Rectal smooth muscle tissue (tissue), 1 donor: Measurements from ENCODE around the gene UBQLN3.

Experiments
- H3K27ac ChIP-seq: one replicate; pipeline ENCODE4 v1.7.0; 2013; ENCODE audit warnings: low read depth, low read length, inconsistent platforms
- H3K27me3 ChIP-seq: one replicate; pipeline ENCODE4 v1.7.0; 2013; ENCODE audit warnings: low read length; ENCODE audit not compliant: control insufficient read depth, insufficient read depth
- H3K36me3 ChIP-seq: one replicate; pipeline ENCODE4 v1.7.0; 2013; ENCODE audit warnings: low read length; ENCODE audit not compliant: control insufficient read depth, insufficient read depth
- H3K4me1 ChIP-seq: one replicate; pipeline ENCODE4 v1.7.0; 2013; ENCODE audit warnings: low read length; ENCODE audit not compliant: control insufficient read depth, insufficient read depth
- H3K4me3 ChIP-seq: one replicate; pipeline ENCODE4 v1.7.0; 2013; ENCODE audit warnings: low read length
- H3K9ac ChIP-seq: one replicate; pipeline ENCODE4 v1.7.0; 2013; ENCODE audit warnings: low read length

UBQLN3 gene

DNA sequence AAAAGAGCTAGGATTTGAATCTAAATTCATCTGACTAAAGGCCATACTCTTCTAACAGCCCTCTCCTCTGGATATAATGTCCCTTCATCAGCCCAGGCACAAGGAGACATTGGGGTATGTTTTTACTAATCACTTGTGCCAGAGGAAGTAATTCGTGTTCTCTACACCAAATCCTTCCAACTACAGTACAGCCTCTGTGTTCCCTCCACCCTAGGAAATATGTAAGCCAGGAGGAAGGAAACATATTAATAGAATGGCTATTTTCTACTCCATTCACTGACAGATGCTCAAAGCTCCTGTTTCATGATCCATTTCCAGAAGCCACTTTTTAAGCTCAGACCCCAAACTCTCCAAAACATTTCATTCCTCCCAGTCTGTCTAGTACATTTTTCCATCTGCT is 18.7 kb upstream of the UBQLN3 start:
- no peaks in the 10 kb centered on the region for H3K4me1 ChIP-seq
- H3K27me3 ChIP-seq, result no peaks in the 10 kb centered on the region
- H3K36me3 ChIP-seq, result no peaks in the 10 kb centered on the region

DNA sequence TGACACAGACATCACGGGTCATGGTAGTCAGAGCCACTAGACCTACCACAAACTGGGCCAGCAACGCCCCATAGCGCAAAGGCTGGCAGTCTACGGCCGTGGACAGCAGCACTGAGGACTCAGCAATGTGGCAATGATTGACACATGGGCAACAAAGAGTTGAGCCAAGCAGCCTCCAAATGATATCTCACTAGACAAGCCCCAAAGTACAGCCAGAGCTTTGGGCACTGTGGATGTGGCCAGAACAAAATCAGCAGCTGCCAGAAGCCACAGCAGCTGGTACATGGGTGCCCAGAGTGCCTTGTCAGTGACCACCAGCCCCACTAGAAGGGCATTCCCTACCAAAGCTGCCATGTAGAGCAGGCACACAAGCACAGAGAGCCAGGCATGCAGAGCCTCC is 18.0 kb upstream of the UBQLN3 start:
- Histone ChIP-seq H3K36me3 (no peaks in the 10 kb centered on the region), H3K27me3 (no peaks in the 10 kb centered on the region), H3K9ac (no peak overlapping the region), H3K4me3 (no peak overlapping the region), H3K4me1 (no peaks in the 10 kb centered on the region), H3K27ac (no peak overlapping the region)

More for the DNA sequence above, 18.7 kb upstream of the UBQLN3 start:
- H3K4me3 ChIP-seq, result no peak overlapping the region
- no peak overlapping the region for H3K9ac ChIP-seq
- no peak overlapping the region for H3K27ac ChIP-seq

DNA sequence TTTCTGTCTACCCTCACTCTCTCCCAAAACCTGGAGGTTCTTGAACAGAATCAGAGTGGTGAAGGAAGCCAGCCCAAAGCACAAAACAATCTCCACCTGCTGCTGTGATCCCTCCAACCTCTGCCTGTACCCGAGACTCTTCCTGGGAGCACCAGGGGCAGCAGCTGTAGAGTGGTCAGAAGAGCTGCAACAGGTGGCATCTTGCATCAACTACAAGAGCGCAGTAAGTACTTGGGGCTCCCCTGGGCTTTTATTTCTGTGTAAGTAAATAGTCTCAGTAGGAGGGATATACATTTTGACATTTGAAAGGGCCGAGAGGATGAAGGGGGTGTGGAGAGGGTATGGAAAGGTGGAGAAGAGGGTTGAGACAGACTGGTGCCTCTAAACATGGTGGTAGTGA is 15.0 kb upstream of the UBQLN3 start:
- no peak overlapping the region for H3K4me3 ChIP-seq
- no peak overlapping the region for H3K9ac ChIP-seq
- H3K27me3 ChIP-seq, result no peaks in the 10 kb centered on the region
- no peaks in the 10 kb centered on the region for H3K36me3 ChIP-seq
- no peak overlapping the region for H3K27ac ChIP-seq
- no peaks in the 10 kb centered on the region for H3K4me1 ChIP-seq

DNA sequence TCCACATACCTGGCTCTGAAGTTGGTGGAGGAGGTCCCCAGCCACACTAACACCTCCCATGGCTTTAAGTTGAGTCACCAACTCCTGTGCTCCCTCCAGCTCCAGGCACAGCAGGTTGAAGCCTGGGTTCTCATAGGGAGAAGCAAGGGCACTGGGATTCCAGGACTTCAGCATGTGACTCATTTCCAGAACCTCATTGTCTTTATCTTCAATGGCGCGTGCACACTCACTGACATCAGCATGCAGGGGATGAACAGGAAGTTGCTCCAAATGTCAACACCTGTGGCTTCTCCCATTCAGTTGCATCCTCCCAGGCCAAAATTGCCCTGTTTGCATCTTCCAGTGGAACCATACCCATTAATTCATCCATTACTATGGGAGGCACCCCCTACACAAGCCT is 12.6 kb upstream of the UBQLN3 start:
- H3K4me3 ChIP-seq, result no peak overlapping the region
- no peak overlapping the region for H3K9ac ChIP-seq
- H3K4me1 ChIP-seq, result no peaks in the 10 kb centered on the region
- no peak overlapping the region for H3K27ac ChIP-seq
- no peaks in the 10 kb centered on the region for H3K36me3 ChIP-seq
- no peaks in the 10 kb centered on the region for H3K27me3 ChIP-seq

DNA sequence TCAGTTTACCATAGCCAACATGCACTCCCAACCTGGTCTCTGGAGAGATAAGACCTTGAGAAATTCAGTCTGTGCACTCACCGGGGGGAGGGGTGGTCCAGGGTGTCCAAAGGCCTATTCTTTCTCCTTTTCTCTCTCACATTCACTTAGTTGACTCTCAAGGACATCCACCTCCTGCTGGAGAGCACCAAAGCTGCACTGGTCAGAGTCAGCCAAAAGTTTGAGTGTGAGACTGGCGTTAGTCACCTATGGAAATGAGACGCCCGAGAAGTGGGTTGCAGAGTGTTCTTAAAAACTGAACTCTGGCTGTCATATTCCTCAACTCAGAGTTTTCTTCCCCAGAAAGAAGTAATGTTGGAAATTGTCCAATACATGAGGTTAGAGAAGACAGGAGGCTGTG is 11.8 kb upstream of the UBQLN3 start:
- Histone ChIP-seq H3K27ac (no peak overlapping the region), H3K36me3 (no peaks in the 10 kb centered on the region), H3K4me3 (no peak overlapping the region), H3K4me1 (no peaks in the 10 kb centered on the region), H3K27me3 (no peaks in the 10 kb centered on the region), H3K9ac (no peak overlapping the region)

DNA sequence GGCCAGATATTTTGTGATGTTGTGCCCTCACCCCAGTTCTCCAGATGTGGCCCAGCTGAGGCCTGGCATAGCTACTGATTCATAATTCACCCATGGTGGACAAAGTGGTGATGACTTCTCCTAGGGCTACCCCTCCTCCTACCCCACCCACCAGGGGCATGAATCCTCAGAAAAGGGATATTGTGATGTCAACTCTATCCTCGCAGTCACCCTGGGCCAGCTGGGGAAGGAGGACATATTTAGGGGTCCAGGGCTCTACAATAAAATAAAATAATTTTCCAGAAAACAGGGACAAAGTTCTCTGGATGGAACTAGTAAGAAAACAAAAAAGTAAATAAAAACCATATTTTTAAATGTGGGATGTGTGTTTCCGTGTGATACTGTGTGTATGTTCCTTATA is 6.8 kb upstream of the UBQLN3 start, which contains the start of gene UBQLNL:
Gene UBQLNL, minus strand, starts transcription at position 101 of the 400 bp plus-strand sequence. CDS start 258 bp downstream, outside the sequence.
- Histone ChIP-seq H3K4me1 (no peaks in the 10 kb centered on the region), H3K9ac (no peak within 1 kb of the TSS), H3K27me3 (no peaks in the 10 kb centered on the region), H3K27ac (no peak within 1 kb of the TSS), H3K36me3 (no peaks in the 10 kb centered on the region), H3K4me3 (no peak within 1 kb of the TSS)

DNA sequence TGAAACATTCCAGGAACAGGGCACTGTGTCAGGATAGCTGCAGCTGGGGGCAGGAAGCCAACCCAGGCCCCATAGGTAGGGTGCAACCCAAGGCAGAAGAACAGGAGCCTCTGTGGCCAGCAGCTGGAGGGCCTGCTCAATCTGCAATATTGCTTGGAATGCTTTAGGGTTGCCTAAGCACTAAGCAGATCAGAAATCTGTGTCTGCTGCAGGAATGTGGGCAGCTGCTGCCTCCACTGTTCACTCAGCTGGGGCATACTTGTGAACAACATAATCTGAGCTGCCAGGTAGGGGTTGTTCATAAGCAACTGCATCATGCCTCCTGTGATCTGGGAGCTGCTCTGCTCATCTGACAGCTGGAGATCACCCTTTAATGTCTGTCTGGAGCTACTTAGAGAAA is 5.1 kb upstream of the UBQLN3 start:
- Histone ChIP-seq H3K36me3 (no peaks in the 10 kb centered on the region), H3K9ac (no peak overlapping the region), H3K4me1 (no peaks in the 10 kb centered on the region), H3K27ac (no peak overlapping the region), H3K27me3 (no peaks in the 10 kb centered on the region), H3K4me3 (no peak overlapping the region)

DNA sequence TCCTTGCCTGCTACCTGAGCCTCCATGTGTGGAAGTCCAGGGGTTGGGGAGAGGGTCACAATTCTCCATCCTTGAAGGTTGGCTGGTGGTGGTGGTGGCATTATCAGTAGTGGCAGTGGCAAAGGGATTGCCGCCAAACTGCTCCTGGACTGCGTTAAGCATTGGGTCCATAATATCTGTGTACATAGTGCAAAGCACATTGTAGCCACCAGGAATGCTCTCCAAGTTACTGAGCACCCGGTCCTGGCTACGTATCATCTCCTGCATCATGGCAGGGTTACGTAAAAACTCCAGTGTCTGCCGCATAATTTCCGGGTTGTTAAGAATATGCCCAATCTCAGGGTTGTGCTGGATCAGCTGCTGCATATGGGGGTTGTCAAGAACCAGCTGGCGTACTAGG is 1.2 kb downstream of the UBQLN3 start:
- no peaks in the 10 kb centered on the region for H3K4me1 ChIP-seq
- no peaks in the 10 kb centered on the region for H3K36me3 ChIP-seq
- no peak overlapping the region for H3K27ac ChIP-seq
- no peak overlapping the region for H3K9ac ChIP-seq
- no peaks in the 10 kb centered on the region for H3K27me3 ChIP-seq
- no peak overlapping the region for H3K4me3 ChIP-seq

DNA sequence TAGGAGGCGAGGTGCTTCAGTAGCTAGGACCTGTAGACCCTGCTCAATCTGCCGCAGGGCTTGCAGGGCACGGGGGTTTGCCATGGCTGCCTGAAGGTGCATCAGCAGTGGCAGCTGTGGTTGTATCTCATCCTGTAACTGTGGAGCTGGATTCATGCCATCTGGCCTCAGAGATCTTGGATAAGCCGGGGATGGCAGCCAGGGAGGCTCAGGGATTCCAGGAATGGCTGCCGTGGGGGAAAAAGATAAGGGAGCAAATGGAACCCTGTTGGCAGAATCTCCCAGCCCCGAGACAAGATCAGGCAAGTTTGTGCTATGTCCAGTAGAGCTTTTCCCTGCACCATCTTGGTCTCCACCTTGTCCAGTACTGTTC is 1.8 kb downstream of the UBQLN3 start:
- no peak overlapping the region for H3K9ac ChIP-seq

DNA sequence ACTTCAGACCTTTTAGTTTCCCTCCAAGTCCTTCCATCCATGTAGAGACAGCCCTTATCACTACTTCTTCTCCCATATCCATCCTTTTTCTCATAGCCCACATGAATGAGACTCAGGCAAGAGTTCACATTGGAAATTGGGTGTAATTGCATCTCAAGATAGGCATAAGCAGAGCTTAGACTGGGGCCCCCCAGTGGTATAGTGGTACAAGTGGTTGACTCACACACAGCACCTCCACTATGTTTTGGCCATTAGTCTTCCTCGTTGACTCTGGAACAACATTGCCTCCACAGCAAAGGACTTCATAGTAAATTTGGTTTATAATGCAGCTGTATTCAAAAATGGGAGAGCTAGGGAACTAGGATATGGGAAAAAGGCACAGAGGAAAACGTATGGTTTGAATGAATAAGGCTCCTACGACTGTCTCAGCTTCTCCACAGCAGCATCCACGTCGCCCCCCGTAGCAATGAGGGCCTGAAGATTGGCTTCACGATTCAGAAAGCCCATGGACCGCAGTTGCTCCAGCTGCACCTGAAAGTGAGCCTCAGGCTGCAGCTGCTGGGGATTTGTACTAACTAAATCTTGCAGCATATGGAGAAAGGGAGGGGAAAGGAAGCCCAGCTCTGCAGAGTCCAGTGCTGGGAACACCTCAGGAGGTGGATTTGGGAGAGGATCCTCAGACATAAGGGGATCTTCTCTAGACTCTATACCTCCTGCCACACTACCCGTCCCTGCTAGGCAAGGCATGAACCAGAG is 2.4 kb downstream of the UBQLN3 start:
- Histone ChIP-seq H3K4me1 (no peaks in the 10 kb centered on the region), H3K36me3 (no peaks in the 10 kb centered on the region), H3K9ac (no peak overlapping the region), H3K27ac (no peak overlapping the region), H3K27me3 (no peaks in the 10 kb centered on the region), H3K4me3 (no peak overlapping the region)

More for the DNA sequence above, 1.8 kb downstream of the UBQLN3 start:
- Histone ChIP-seq H3K27me3 (no peaks in the 10 kb centered on the region), H3K36me3 (no peaks in the 10 kb centered on the region), H3K4me3 (no peak overlapping the region), H3K27ac (no peak overlapping the region), H3K4me1 (no peaks in the 10 kb centered on the region)

DNA sequence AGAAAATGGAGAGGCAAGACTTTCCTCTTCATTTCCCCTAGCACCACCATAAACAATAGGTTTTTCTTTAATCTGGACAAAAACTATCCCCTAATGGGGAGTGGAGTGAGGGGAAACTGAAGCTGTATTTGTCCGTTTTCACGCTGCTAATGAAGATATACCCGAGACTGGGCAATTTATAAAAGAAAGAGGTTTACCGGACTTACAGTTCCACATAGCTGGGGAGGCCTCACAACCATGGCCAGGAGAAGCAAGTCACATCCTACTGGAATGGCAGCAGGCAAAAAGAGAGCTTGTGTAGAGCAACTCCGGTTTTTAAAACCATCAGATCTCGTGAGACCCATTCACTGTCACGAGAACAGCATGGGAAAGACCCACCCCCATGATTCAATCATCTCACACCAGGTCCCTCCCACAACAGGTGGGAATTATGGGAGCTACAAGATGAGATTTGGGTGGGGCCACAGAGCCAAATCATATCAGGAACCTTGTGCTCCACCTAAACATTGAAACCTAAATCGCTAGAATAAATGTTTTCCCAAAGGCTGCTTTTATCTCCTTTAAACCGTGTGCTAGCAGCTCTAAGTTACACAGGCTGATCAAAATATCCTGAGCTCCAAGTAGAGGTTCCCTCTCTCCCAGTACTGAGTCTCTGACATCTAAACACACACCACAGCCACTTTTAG is 4.3 kb downstream of the UBQLN3 start:
- Histone ChIP-seq H3K4me1 (no peaks in the 10 kb centered on the region), H3K4me3 (no peak overlapping the region), H3K27ac (no peak overlapping the region), H3K27me3 (no peaks in the 10 kb centered on the region), H3K36me3 (no peaks in the 10 kb centered on the region), H3K9ac (no peak overlapping the region)

DNA sequence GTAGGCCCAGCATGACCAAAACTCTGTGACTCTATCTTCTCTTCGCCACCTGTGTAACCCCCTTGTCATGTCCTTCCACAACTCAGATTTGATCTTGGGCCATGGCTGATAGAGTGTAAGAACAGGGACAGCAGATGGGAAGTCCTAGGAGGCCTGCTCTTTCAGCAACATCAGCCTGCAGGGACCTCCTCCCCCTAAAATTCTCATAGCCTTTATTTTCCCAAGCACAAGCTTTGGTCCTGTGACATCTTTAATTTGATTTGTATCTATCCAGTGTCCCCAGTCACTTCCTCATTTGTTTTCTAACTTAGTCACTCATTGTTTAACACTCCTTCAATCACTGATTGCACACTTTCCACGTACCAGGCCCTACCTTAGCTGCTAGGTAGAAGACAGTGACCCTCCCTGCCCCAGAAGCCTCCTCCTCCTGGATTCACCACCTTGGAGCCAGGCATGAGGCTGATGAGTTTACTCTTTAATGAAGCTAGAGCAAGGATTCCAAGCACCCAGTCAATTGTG is 5.3 kb downstream of the UBQLN3 start:
- Histone ChIP-seq H3K27me3 (no peaks in the 10 kb centered on the region), H3K4me1 (no peaks in the 10 kb centered on the region), H3K27ac (no peak overlapping the region), H3K4me3 (no peak overlapping the region), H3K36me3 (no peaks in the 10 kb centered on the region), H3K9ac (no peak overlapping the region)

DNA sequence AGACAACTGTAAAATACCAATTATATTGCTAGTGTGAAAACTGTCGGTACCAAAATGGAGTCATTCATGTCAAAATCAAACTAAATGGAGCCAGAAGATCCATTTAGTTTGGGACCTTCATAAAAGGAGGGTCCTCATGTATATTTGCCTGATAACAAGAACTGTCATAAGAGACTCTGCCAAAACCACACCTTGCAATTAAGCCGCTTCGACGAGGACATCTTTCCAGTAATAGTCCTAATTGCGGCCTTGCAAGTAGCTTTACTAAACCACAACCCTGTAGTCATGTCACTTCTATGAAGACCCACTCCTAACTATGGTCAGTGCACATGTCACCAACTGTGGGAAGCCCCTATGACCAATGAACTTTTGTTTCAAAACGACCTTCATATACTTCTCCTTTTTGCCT is 9.4 kb downstream of the UBQLN3 start:
- no peak overlapping the region for H3K9ac ChIP-seq
- H3K4me3 ChIP-seq, result no peak overlapping the region
- no peak overlapping the region for H3K27ac ChIP-seq
- no peaks in the 10 kb centered on the region for H3K36me3 ChIP-seq
- no peaks in the 10 kb centered on the region for H3K4me1 ChIP-seq
- no peaks in the 10 kb centered on the region for H3K27me3 ChIP-seq
